ENCODE data around the gene RAP2A. TPM values are rescaled to one million over a fixed set of nuclear protein-coding genes. Genes with fewer than 3 reads are reported as not detected.

Gene RAP2A
- total and polyA plus RNA-seq, 10 of the 15 experiments (the other 5 are each of a cell fraction or from before 2014, with no cell fraction given) = 3.5 to 35.1 (median 14.9) TPM

DNA sequence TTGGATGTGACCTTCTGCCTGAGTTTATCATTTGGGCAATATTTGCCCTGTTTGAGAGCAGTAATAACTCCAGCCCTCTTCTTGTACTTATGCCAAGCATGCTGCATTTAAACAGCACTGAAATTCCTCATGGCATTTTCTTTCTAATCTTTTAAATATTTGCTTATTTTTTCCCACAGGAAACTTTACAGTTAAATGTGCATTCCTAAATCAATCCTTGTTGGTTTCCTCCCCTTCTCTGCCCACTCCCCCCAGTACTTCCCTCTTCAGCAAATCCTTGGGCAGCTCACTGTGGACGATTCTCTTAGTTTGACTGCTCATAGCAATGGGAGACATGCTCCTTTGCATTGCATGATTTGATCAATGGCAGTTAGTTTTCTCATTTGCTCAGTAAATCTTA lies 68.7 kb downstream of the RAP2A start:
- SMC1A ChIA-PET (ENCODE audit: uncharacterized antibody, unreplicated experiment) = interaction anchor here (1.4 kb wide), 1 partner anchor 19 kb away, joined by 4 read pairs; no protein-coding TSS in a partner anchor
- in situ Hi-C loops (cut with MboI) = no loop called here
- CTCF ChIA-PET = no interaction called here

More for the DNA sequence above, 68.7 kb downstream of the RAP2A start:
- Histone ChIP-seq H2AFZ (ENCODE audit: control insufficient read depth, low read depth, low read length) (no peak overlapping the region), H3K4me2 (ENCODE audit: control insufficient read depth, insufficient read depth) (no peak overlapping the region), H3K27me3 (replicated peaks in 1 of 2; ENCODE audit: control insufficient read depth in 2 of 2, insufficient read depth in 2 of 2, low read length in 1 of 2) (no peaks in the 10 kb centered on the region), H3K27ac (ENCODE audit: control insufficient read depth, insufficient read depth) (no peak overlapping the region), H3K9ac (ENCODE audit: control insufficient read depth, insufficient read depth, low read length) (no peak overlapping the region), H3K79me2 (ENCODE audit: control insufficient read depth, insufficient read depth, low read length) (no peaks in the 10 kb centered on the region), H3K4me3 (no peak overlapping the region), H3K36me3 (ENCODE audit: control insufficient read depth in 2 of 2, insufficient read depth in 2 of 2, low read length in 1 of 2) (no peaks in the 10 kb centered on the region), H3K9me3 (replicated peaks; ENCODE audit: control insufficient read depth, insufficient read depth, low read length) (no peaks in the 10 kb centered on the region), H3K4me1 (ENCODE audit: control insufficient read depth, insufficient read depth, low read length) (no peaks in the 10 kb centered on the region), H4K20me1 (ENCODE audit: control insufficient read depth, insufficient read depth) (no peaks in the 10 kb centered on the region)
- no TSS peak for BruUV-seq (replicated peaks)
- ChIA-PET POLR2A (no interaction called here), RAD21 (ENCODE audit: unreplicated experiment) (no interaction called here)
- intact Hi-C loops (cut with micrococcal nuclease; ENCODE audit: unreplicated experiment) = no loop called here
- no peak for ATAC-seq
- no peak for DNase-seq (ENCODE audit: low read depth, low spot score)
- FAIRE-seq = no peak
- WGBS (ENCODE audit: insufficient coverage, insufficient replicate concordance, low lambda C conversion rate, missing lambda C conversion rate) = 0% methylated on average over 1 of the region's 1 CpG
- TF ChIP-seq, protein P1, sequence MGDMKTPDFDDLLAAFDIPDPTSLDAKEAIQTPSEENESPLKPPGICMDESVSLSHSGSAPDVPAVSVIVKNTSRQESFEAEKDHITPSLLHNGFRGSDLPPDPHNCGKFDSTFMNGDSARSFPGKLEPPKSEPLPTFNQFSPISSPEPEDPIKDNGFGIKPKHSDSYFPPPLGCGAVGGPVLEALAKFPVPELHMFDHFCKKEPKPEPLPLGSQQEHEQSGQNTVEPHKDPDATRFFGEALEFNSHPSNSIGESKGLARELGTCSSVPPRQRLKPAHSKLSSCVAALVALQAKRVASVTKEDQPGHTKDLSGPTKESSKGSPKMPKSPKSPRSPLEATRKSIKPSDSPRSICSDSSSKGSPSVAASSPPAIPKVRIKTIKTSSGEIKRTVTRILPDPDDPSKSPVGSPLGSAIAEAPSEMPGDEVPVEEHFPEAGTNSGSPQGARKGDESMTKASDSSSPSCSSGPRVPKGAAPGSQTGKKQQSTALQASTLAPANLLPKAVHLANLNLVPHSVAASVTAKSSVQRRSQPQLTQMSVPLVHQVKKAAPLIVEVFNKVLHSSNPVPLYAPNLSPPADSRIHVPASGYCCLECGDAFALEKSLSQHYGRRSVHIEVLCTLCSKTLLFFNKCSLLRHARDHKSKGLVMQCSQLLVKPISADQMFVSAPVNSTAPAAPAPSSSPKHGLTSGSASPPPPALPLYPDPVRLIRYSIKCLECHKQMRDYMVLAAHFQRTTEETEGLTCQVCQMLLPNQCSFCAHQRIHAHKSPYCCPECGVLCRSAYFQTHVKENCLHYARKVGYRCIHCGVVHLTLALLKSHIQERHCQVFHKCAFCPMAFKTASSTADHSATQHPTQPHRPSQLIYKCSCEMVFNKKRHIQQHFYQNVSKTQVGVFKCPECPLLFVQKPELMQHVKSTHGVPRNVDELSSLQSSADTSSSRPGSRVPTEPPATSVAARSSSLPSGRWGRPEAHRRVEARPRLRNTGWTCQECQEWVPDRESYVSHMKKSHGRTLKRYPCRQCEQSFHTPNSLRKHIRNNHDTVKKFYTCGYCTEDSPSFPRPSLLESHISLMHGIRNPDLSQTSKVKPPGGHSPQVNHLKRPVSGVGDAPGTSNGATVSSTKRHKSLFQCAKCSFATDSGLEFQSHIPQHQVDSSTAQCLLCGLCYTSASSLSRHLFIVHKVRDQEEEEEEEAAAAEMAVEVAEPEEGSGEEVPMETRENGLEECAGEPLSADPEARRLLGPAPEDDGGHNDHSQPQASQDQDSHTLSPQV (IDR thresholded peaks at IDR 0.05) = no peak
- TF ChIP-seq YY1 (IDR thresholded peaks at IDR 0.05; ENCODE audit: low read depth, low read length) = no peak
